HG03442 (cell line): ENCODE results near the gene CDK5RAP2.
"Not testable (repeated sequence)": the region's sequence is repeated elsewhere in the genome, so short reads cannot be mapped to it uniquely, and the experiment has no call there.

ENCODE experiments used
- ATAC-seq: cut with Tn5 transposase; IDR thresholded peaks from one replicate; pipeline ENCODE4 v1.9.1; 2021; ENCODE audit warnings: mild to moderate bottlenecking, moderate library complexity; ENCODE audit not compliant: unreplicated experiment

Gene CDK5RAP2

DNA sequence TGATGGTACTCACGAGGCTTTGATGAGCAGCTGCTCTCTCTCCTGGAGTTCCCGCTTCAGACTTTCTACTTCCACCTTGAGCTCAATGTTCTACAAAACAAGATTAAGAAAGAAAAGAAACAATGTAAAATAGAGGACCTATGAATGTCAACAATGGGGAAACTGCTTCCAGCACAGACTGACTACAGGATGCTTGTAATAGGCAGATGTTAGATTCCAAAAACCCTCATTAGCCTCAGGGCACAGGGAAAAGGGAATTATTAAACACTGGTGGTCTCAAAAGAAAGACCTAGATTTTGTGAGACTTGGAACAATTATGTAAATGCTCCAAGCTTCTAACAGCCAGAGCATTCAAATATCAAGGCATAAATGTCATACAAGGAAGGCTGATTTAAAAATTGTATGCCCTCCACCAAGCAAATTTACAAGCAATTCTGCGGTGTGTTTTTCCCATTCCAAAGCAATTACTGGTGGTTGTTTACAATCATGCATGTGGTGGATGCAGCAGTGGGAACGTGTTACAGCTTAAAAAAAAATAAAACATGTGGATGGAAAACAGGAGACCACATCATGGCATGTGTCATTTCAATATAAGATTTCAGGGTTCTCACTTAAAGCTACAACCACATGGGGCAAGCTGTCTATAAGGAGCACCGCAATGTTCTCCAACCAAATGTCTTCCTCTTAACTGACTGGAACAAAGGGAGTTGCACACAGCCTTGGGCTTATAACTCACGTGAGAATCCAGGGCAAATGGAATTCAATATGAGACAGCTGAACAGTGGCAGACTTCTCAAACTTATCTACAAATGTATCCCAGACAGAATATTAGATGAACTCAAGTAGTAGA lies 34.0 kb downstream of the CDK5RAP2 start:
- ATAC-seq: no peak

DNA sequence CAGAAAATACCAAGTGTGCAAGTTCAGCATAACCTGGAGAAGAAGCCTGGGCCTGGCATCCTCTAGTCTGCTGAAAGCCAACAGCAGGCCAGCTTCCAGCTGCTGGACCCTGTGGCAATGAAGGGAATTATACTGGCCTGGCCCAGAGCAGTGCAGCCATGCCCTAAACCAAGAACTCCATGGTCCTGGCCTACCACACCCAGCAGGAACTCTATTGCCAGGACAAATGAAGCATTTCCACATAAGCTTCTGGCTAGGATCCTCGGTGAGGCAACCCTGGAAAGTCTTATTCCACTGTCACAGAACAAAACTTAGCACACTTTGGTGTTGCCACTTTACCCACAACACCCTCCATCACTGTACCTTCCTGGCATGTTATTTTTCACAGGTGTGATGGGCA lies 35.5 kb downstream of the CDK5RAP2 start:
- ATAC-seq: no peak

DNA sequence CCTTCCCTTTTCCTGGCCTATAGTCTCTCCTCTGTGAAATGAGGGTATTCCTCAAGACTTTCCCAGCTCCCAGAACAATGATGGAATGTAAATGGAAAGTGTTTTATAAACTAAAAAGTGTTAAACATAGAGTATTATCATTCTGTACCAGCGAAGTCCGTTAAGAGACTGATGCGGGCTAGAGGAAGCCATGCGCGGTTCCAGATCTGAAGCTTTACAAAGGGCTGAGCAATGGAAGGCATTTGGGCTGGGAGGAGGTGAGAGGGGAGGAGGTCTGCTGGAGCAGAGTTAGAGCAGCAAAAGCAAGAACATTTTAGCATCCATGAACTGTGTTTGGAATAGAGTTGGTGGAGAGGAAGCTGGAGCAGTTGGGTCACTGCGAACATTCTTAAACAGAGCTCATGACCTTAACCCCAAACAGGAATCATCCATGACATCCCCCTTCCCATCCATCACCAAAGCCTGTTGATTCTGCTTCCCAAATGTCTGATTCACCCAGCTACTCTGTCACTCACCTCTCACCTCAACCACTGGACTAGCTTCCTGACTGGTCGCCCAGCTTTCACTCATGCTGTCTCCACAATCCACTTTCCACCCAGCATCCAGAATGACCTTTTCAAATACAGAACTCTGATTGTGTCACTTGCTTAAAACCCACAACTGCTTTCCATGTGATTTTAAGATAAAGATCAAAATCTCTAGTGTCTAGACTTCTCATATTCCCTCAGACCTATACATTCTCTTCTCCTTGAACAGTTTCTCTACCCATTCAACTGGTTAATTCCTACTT lies 37.1 kb downstream of the CDK5RAP2 start:
- ATAC-seq: no peak

DNA sequence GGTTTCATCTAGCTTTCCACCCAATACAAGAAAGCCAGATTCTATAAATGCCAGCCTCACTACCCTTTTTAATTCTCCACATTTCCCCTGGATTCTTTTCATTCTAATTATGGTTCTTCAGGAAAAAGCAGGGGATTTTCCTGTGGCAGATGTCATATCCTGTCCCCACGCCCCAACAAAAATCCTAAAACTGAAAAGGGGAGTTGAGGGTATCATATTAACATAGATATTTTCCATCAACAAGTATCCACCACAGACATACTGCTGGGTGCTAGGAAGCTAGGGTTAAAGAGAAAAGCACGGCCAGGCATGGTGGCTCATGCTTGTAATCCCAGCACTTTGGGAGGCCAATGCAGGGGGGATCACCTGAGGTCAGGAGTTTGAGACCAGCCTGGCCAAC lies 38.0 kb downstream of the CDK5RAP2 start:
- ATAC-seq: no peak

DNA sequence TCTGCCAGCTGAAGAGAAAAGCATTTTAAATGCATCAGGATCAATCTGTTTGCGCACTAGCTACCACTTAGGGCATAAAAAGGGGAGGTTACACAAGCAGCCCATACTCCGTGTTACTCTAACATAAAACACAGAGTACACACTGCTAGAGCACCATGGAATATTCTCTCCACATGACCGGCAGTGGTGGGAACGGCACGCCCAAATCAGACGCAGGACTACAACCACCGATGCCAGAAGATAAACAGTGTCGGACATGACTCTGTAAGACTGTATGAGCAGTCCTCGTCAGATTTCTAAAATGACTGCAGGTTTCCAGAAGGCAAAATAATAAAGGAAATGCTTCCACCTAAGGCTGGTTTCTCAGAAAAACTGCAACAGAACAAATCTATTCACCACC lies 40.0 kb downstream of the CDK5RAP2 start:
- no peak for ATAC-seq

DNA sequence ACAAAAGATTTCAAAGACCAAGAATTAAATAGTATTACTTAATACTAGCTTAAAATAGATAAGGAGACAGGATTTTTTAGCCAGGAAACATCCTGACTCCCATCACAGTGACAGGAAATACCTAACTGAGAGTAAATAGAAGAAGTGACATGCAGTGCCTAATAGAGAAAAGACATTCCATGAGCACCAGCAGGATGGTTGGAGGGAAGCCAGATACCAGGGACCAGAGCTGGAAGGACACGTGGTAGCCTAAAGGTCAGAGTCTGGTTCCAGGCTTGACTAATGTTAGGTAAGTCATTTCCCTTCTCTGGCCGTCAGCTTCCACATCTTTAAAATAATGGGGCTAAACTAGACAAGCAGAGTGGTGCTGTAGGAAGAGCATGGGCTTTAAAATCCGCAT lies 41.6 kb downstream of the CDK5RAP2 start:
- no peak for ATAC-seq

DNA sequence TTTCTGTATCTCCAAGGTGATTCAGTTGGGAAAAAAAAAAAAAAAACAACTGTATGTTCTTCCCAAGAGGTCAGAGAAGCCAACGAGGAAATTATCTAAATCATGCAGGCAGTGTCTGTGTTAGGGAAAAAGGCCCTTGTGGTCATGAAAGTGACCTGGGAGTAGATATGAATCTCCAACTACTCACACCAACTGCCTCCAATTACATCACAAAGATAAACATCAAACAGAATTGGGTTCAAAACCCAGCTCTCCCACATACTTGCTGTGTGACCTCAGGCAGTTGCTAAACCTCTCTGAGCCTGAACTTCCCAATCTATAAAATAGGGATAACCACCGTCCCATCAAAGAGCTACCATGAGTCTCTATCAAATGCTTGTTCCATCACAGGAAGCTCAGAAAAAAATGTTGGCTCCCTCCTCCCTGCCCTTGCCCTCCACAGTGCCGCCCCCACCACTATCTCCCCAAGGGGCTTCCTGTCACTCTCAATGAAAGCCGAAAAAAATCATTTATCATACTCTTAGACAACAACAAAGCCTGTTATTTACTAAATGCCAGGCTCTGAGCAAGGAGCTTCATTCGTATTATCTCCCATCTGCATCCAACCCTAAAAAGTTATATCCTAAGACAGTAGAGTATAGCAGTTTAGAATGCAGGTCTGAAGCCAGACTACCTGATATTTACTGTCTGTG lies 42.9 kb downstream of the CDK5RAP2 start:
- no peak for ATAC-seq

DNA sequence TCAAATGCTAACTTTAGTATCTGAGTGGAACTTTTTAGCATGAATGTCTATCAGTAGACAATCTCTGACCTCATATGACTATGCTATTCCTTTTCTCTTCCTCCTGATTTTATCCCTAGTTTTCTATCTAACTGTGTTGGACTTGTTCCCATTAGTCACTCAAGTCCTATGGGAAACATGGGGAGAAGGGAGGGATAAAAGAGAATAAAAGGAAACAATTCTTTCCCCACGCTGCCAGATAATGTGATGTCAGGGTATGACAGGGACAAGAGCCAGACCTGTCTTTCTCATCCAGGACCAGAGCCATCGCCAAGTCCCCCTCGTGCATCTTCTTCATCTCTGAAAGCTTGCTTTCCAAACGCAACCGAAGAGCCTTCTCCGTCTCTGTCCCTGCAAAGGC lies 43.9 kb downstream of the CDK5RAP2 start:
- no peak for ATAC-seq

DNA sequence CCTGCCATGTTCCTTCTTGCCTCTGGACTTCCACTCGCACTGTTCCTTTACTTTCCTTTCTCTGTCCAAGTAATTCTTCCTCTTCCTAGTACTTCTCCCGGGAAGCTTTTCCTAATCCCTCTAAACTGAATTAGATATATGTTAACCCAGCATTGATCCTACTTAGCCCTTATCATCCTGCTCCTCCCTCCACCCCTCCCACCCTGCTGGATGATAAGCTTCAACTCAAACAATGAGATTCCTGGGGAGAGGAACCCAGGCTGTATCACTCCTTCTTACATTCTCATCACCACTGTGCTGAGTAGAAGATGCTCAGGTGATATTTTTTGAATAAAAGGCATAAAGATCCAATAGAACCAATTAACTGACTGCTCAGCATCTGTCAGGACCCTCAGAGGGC lies 45.7 kb downstream of the CDK5RAP2 start:
- ATAC-seq: no peak

DNA sequence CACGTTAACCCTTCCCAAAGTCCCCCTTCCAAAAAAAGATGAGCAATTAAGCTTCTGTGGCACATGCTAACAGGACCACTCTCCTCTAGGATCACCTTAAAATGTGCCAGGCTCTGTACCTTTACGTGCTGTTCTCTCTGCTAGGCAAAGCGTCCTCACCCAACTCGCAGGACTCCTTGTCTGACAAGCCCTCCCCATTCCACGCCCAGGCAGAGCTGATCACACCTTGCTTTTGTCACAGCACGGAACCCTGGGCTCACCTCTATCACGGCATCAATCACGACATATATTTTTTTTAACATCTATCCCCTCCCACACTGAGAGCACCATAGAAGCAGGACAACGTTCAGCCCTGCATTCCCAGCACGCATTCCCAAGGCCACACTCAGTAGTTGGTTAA lies 47.1 kb downstream of the CDK5RAP2 start:
- ATAC-seq: no peak

DNA sequence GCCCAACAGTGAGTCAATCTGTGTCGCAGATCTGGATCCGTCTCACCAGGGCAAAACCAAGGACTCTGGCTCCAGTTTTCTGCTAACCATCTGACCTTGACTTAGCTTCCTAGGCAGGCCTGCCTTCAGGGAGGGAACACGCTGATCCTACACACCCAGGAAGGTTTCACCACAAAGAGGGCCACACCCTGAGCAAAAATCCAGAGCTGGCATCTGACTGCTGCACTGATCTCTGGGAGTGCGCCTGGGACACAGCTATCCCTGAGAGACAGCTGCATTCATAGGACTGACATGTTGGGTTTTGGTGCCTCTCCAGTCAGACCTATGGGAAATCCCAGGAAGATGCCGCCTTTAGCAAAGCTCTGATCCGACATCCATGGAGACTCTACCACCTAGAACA lies 47.5 kb downstream of the CDK5RAP2 start:
- no peak for ATAC-seq

DNA sequence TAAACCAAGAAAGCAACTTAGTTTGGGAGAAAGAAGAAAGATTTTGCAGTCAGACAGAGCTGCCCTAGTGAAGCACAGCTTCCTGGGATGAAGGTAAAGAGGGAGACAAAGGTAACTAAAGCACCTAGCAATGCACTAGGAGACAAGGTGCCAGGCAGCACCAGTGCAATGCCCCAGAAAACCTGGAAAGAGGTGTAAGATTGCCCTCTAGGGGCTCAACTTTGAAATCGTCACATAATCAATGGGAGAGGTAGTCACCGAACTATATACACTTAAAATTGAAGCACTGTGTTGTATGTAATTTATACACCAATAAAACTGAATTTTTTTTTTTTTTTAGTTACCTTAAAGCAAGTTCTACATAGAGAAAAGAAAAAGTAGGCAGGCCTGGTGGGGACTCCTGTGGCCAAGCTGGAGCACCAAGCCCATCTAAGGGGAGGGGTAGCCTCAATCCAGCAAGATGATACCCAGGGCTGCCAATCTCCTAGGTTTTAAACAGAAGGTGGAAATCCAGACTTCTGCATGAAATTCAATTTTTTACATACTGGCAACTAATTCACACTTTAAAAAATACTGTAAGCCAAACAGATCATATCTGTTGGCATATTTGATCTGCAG lies 48.2 kb downstream of the CDK5RAP2 start:
- peak; percentile 43 for ATAC-seq

DNA sequence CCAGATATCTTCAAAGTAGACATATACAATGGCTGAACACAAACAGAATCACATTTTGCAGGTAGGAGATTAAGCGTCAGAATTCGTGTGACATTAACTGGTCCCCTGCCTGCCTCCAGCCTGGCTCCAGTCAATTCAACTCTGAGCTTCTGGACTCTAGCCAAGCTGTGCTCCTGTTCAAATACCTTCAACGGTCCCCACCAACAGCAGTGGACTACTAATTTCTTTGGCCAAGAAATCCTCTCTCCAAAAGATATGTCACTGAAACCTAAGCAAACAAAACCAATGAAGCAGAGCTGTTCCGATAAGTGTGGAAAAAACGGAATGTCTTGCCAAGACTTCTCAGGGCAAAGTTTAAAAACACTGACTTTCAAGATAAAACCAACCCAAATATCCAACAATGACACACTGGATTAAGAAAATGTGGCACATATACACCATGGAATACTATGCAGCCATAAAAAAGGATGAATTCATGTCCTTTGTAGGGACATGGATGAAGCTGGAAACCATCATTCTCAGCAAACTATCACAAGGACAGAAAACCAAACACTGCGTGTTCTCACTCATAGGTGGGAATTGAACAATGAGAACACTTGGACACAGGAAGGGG lies 49.6 kb downstream of the CDK5RAP2 start:
- ATAC-seq: not testable (repeated sequence)

DNA sequence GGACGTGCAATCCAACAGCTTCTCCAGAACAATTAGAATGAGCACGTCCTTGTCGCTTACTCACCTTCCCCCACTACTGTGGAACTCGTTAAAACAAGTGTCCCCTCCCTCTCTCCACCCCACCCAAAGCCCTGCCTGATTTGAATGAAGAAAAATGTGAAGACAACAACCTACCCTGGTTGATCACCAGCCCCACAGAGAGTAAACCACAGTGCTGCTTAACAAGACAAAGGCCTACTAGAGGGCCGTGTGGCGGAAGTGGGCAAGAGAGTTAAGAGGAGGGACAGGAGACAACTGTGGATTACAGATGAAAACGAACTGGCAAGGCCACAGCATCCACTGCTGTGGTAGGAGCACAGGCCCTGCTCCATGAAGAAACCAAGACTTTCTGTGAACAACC lies 51.1 kb downstream of the CDK5RAP2 start:
- ATAC-seq: no peak

DNA sequence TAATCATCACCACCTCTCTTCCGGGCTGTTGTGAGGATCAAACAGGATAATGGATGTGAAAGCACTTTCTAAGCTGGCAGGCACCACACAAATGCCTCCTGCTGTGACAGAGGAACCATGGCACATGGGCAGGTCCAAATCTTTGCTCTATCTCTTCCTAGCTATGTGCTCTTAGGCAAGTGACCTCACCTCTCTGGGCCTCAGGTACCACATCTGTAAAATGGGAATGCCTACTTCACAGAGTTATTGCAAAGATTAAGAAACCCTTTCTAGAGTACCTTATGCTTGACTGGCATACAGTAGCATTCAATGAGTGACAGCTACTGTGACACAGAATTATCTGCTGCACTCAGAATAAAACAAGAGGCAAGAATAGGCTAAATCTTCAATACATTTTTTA lies 51.6 kb downstream of the CDK5RAP2 start:
- no peak for ATAC-seq

DNA sequence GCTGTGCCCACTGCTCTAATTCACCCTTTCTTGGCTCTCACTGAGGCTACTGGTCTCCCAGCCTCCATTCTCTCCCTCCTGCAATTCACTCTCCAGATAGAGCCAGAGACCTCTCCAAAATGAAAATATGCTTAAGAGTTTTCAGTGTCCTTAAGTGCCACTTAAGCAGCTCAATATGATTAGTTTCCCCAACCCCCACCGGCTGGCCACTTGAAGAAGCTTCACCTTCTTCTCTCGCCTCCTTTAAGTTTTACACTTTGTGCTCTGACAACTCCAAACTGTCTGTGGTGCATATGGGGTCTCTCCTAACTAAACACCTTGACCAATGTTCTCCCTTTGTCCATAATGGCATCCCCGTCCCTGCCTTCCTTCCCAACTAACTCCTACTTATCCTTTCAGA lies 53.4 kb downstream of the CDK5RAP2 start:
- ATAC-seq: no peak

DNA sequence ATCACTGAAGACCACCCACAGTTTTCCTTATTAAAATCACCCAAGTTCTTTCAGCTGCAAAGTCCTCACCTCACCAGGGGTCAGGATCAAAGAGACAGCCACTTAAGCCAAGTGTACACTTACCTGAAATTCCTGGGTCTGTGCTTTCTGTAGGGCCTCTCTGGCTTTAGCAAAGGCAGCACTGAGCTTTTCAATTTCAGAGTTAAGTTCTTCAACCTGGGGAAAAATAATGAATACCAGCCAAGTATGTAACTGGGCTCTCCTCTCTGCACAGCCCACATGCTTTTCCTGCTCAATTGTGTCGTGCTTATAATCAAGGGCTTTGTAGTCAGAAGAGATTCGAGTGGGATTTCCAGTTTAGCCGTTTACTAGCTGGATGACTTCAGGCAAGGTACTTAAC lies 55.1 kb downstream of the CDK5RAP2 start:
- no peak for ATAC-seq

DNA sequence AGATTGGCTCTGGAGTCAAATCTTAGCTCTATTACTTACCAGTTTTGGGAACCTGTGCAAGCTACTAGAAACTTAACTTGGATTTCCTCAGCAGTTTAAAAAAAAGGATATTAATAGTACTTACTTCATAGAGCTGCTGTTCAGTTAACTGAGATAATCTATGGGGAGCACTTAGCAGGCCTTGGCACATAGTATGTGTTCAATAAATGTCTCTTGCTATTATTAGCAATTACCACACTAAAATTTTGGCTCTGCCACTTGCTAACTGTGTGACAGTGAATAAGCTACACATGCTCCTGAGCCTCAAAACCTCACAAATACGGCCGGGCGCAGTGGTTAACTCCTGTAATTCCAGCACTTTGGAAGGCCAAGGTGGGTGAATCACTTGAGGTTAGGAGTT lies 55.9 kb downstream of the CDK5RAP2 start:
- no peak for ATAC-seq

DNA sequence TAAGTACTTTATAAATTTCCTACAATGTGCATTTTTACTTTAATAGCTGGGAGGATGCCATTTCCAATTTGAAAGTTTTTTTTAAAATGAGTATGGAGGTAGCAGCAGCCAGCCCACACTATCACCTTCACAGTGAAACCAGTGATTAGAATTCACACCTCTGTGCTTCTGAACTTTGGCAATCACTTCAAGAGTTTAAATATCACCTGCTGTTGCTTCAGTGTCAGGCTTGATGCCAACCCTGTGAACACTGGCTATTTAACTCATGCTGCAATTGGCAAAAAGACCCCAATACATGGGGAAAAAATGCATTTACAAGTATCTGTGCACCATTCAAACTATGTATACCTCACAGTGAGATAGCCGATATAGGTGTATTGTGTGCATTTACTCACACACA lies 57.4 kb downstream of the CDK5RAP2 start:
- ATAC-seq: no peak

DNA sequence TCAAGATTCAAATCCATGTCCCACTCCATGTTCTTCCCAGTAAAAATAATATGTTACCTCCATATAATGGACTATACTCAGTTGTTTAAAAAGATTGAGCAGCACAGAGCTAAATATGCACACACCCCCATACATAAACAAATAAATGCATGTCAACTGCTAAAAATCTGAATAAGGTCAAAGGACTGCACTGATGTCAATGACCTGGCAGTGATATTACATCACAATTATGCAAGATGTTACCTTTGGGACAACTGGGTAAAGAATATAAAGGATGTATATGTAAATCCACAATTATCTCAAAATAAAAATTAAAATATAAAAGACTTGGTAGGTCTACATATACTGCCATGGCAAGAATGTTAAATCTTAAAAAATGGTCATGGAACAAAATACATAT lies 57.9 kb downstream of the CDK5RAP2 start:
- ATAC-seq: no peak

DNA sequence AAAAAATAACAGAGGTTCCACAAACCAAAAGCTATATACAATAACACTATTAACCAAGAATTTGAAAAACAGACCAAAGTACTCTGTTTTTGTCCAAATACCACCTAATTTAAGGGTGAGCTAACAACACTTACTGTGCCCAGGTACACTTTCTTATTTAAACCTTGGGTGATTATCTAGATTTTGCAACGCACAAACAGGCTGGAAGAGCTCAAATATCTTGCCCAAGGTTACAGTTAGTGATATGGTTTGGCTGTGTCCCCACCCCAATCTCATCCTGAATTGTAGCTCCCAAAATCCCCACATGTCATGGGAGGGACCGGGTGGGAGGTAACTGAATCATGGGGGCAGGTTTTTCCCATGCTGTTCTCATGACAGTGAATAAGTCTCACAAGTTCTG lies 58.9 kb downstream of the CDK5RAP2 start:
- ATAC-seq: no peak
